A549 (cell line): ENCODE results near the gene MUC21. TPM values are rescaled to one million over a fixed set of nuclear protein-coding genes. Genes with fewer than 3 reads are reported as not detected.

Source experiments
- ATAC-seq, 2 experiments: fragments of 200-7000 bp in 1 of 2; fragments of >200 bp in 1 of 2; cut with Nextera tagmentation in 1 of 2; cut with Tn5 transposase in 1 of 2; 3 replicates each; pipeline versions ENCODE4 v1.8.0 to v1.9.1; 2018 to 2020; ENCODE audit warnings: mild to moderate bottlenecking in 1 of 2, moderate library complexity in 1 of 2
- CTCF ChIA-PET: fragments of 300-600 bp; sonication (Branson Sonifier 250); formaldehyde crosslinking; extraction: SDS; loops from one replicate; lab custom pipeline; 2021; ENCODE audit warnings: antibody characterized with exemption, inconsistent platforms; lab: Yijun Ruan, JAX
- POLR2A ChIA-PET: fragments of 350-600 bp; formaldehyde crosslinking; extraction: SDS; loops from one replicate; lab custom pipeline; 2021; ENCODE audit warnings: antibody characterized with exemption, inconsistent platforms; lab: Yijun Ruan, JAX
- DNase-seq, 2 experiments: peaks; one replicate each; pipeline versions ENCODE4 v3.0.0 to v3.0.0-alpha.2; 2011 to 2016; ENCODE audit warnings: low read depth in 1 of 2, low spot score in 1 of 2
- FAIRE-seq: peaks from 2 replicates; lab custom pipeline; 2011; peaks lifted over from hg19 to GRCh38; lab: Jason Lieb, UNC
- H3K27ac ChIP-seq, 2 experiments: fragments of >200 bp; sonication (Bioruptor Twin); formaldehyde crosslinking; 3 replicates each; pipeline ENCODE4 v1.5.1; 2016 to 2017
- H3K4me1 ChIP-seq: fragments of >200 bp; sonication (Bioruptor Twin); formaldehyde crosslinking; 3 replicates; pipeline ENCODE4 v1.6.1; 2016
- H3K4me2 ChIP-seq: fragments of >200 bp; sonication (Bioruptor Twin); formaldehyde crosslinking; 3 replicates; pipeline ENCODE4 v1.6.1; 2016
- H3K4me3 ChIP-seq: fragments of >200 bp; sonication (Bioruptor Twin); formaldehyde crosslinking; 3 replicates; pipeline ENCODE4 v1.5.1; 2016
- H3K9me3 ChIP-seq: fragments of >200 bp; sonication (Bioruptor Twin); formaldehyde crosslinking; 3 replicates; pipeline ENCODE4 v1.6.1; 2016
- ATOH8 ChIP-seq: fragments of 250-450 bp; sonication (Bioruptor Pico); IDR thresholded peaks from 2 replicates; pipeline ENCODE4 v1.5.0; 2020; ENCODE audit warnings: low read depth, mild to moderate bottlenecking, moderate library complexity
- BHLHE40 ChIP-seq: IDR thresholded peaks from 2 replicates; pipeline ENCODE4 v1.6.1; 2012; ENCODE audit warnings: low read depth, low read length, inconsistent platforms
- CEBPB ChIP-seq, 2 experiments: fragments of >200 bp in 1 of 2; sonication (Bioruptor Twin) in 1 of 2; formaldehyde crosslinking in 1 of 2; IDR thresholded peaks; 2 replicates each; pipeline ENCODE4 v1.6.1; 2012 to 2016
- CHD2 ChIP-seq: fragments of 150-350 bp; IDR thresholded peaks from 2 replicates; pipeline ENCODE4 v1.6.1; 2014; ENCODE audit warnings: low read length; ENCODE audit not compliant: partially characterized antibody
- EHMT2 ChIP-seq: fragments of 200-600 bp; sonication (generic); IDR thresholded peaks from 2 replicates; pipeline ENCODE4 v1.6.1; 2016; ENCODE audit warnings: antibody characterized with exemption, low read depth, mild to moderate bottlenecking, moderate library complexity
- EP300 ChIP-seq, 2 experiments: fragments of >200 bp; sonication (Bioruptor Twin); formaldehyde crosslinking; IDR thresholded peaks; 2 replicates in 1 of 2; 3 replicates in 1 of 2; pipeline ENCODE4 v1.6.1; 2016 to 2017
- FOSL2 ChIP-seq, 2 experiments: fragments of 450-650 bp in 1 of 2; fragments of >200 bp in 1 of 2; sonication (Bioruptor Twin) in 1 of 2; formaldehyde crosslinking; IDR thresholded peaks; 2 replicates each; pipeline versions ENCODE4 v1.5.0 to v1.6.1; 2016 to 2020; ENCODE audit warnings: mild to moderate bottlenecking in 1 of 2, moderate library complexity in 1 of 2
- HEYL ChIP-seq: fragments of 250-450 bp; sonication (Bioruptor Pico); IDR thresholded peaks from 2 replicates; pipeline ENCODE4 v1.8.0; 2021; ENCODE audit warnings: mild to moderate bottlenecking, moderate library complexity
- HMGXB4 ChIP-seq: fragments of 250-450 bp; sonication (Bioruptor Pico); IDR thresholded peaks from 2 replicates; pipeline ENCODE4 v1.5.0; 2021; ENCODE audit warnings: mild to moderate bottlenecking, moderate library complexity, borderline replicate concordance
- HOXA7 ChIP-seq: fragments of 250-450 bp; sonication (Bioruptor Pico); IDR thresholded peaks from 2 replicates; pipeline ENCODE4 v1.5.0; 2020; ENCODE audit warnings: mild to moderate bottlenecking, moderate library complexity
- HOXB5 ChIP-seq: fragments of 250-450 bp; sonication (Bioruptor Pico); IDR thresholded peaks from 2 replicates; pipeline ENCODE4 v1.5.0; 2020; ENCODE audit warnings: mild to moderate bottlenecking, moderate library complexity
- KDM5A ChIP-seq: fragments of 200-600 bp; sonication (generic); IDR thresholded peaks from 2 replicates; pipeline ENCODE4 v1.6.1; 2016; ENCODE audit warnings: antibody characterized with exemption, mild to moderate bottlenecking
- MAFK ChIP-seq: fragments of 450-650 bp; IDR thresholded peaks from 2 replicates; pipeline ENCODE4 v1.6.1; 2014; ENCODE audit not compliant: partially characterized antibody
- MYC ChIP-seq: IDR thresholded peaks from 2 replicates; pipeline ENCODE4 v1.6.1; 2012; ENCODE audit warnings: mild to moderate bottlenecking, inconsistent platforms, low read length, improper control_type of control experiment, borderline replicate concordance
- NPAS2 ChIP-seq: fragments of 250-450 bp; sonication (Bioruptor Pico); IDR thresholded peaks from 2 replicates; pipeline ENCODE4 v1.8.0; 2022; ENCODE audit warnings: mild to moderate bottlenecking, moderate library complexity, borderline replicate concordance
- NR3C1 ChIP-seq: fragments of >200 bp; sonication (Bioruptor Twin); formaldehyde crosslinking; IDR thresholded peaks from 3 replicates; pipeline ENCODE4 v1.6.1; 2017
- PHF8 ChIP-seq: fragments of 200-600 bp; sonication (generic); IDR thresholded peaks from 2 replicates; pipeline ENCODE4 v1.6.1; 2016; ENCODE audit warnings: low read depth, mild to moderate bottlenecking, antibody characterized with exemption, moderate library complexity, borderline replicate concordance
- POLR2AphosphoS2 ChIP-seq: conservative IDR thresholded peaks from 2 replicates; pipeline ENCODE4 v1.6.1; 2012; ENCODE audit warnings: low read length, improper control_type of control experiment, inconsistent platforms
- RCOR1 ChIP-seq: fragments of 150-350 bp; IDR thresholded peaks from 2 replicates; pipeline ENCODE4 v1.6.1; 2014; ENCODE audit warnings: antibody characterized with exemption, low read length, low read depth
- SMC3 ChIP-seq: fragments of >200 bp; sonication (Bioruptor Twin); formaldehyde crosslinking; IDR thresholded peaks from 3 replicates; pipeline ENCODE4 v1.6.1; 2018; ENCODE audit warnings: inconsistent platforms
- WGBS: methylation state at CpG from one replicate; pipeline ENCODE4 v1.1.6; 2017; ENCODE audit errors: missing lambda C conversion rate; 5-methylcytosine and 5-hydroxymethylcytosine counted together
- polyA plus RNA-seq, 4 experiments: library from polyadenylated mRNA; depleted of rRNA in 3 of 4; stranded (reverse); fragments of >200 nt; fragmentation: RNase III in 1 of 4; extraction: RNeasy Plus Mini Kit Qiagen cat#74134 plus additional on column Dnase treatment in 1 of 4; gene quantifications; 2 replicates in 3 of 4; 3 replicates in 1 of 4; pipeline ENCODE4 v1.2.3, GENCODE V29; 2011 to 2017
- TF ChIP-seq, protein P1 (sequence below): fragments of 450-650 bp; IDR thresholded peaks from 2 replicates; pipeline ENCODE4 v1.6.1; 2014; ENCODE audit warnings: antibody characterized with exemption

Gene MUC21
- polyA plus RNA-seq, 2 of the 4 experiments (the other 2 are of a cell fraction): not detected

- Histone ChIP-seq H3K4me3 (no peak overlapping the region), H3K4me1 (peaks cover 5% of the 10 kb centered on the region; the same call in 2 of the 3 replicates), H3K27ac (no peak overlapping the region; a peak in 1 of 6 replicates), H3K4me2 (no peak overlapping the region), H3K9me3 (no peaks in the 10 kb centered on the region)
- ATAC-seq (no peak), DNase-seq (no peak), FAIRE-seq (no peak)
- ChIA-PET POLR2A (no interaction called here), CTCF (no interaction called here)
- TF ChIP-seq CEBPB (IDR thresholded peaks at IDR 0.05) (no peak), NPAS2 (CRISPR knock-in tag) (no peak), HMGXB4 (CRISPR knock-in tag) (no peak), SMC3 (no peak), MYC (no peak), HOXB5 (CRISPR knock-in tag) (no peak), ATOH8 (CRISPR knock-in tag) (no peak), NR3C1 (no peak), MAFK (no peak)
- TF ChIP-seq, protein P1, sequence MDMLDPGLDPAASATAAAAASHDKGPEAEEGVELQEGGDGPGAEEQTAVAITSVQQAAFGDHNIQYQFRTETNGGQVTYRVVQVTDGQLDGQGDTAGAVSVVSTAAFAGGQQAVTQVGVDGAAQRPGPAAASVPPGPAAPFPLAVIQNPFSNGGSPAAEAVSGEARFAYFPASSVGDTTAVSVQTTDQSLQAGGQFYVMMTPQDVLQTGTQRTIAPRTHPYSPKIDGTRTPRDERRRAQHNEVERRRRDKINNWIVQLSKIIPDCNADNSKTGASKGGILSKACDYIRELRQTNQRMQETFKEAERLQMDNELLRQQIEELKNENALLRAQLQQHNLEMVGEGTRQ: no peak
- WGBS: 92% methylated on average over 8 of the region's 13 CpGs
Observed at GRCh38 chr6:31001281-31001888, 17.9 kb downstream of the MUC21 start.

DNA sequence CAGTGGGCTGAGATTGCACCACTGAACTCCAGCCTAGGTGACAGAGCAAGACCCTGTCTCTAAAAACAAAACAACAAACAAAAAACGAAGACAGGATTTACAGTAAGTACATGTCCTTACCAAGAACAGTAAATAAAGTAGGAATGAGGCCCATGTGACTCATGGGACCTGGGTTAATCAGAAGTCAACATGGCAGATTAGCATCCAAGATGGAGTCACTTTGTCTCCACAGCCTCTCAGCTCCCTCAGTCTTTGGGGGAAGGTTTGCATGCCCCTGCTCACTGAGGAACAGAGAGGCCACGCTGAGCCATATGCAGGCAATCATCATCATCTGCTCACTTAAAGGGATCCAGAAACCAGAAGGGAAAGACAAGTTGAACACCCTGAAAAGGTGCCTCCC is 19.0 kb downstream of the MUC21 start:
- peaks cover 9% of the 10 kb centered on the region for H3K4me1 ChIP-seq
- ChIA-PET CTCF (interaction anchor here (0.6 kb wide), 1 partner anchor 12 kb away, joined by 3 read pairs; no protein-coding TSS in a partner anchor), POLR2A (no interaction called here)
- FAIRE-seq: no peak
- H3K9me3 ChIP-seq: no peaks in the 10 kb centered on the region
- no peak for ATAC-seq
- H3K27ac ChIP-seq: no peak overlapping the region; a peak in 1 of 6 replicates
- no peak overlapping the region for H3K4me2 ChIP-seq
- no peak for TF ChIP-seq POLR2AphosphoS2
- TF ChIP-seq FOSL2 (IDR thresholded peaks at IDR 0.05): no peak
- no peak for TF ChIP-seq FOSL2 (CRISPR knock-in tag; IDR thresholded peaks at IDR 0.05)
- no peak for TF ChIP-seq HOXA7 (CRISPR knock-in tag)
- TF ChIP-seq PHF8: no peak
- no peak for TF ChIP-seq NR3C1
- no peak for TF ChIP-seq HEYL (CRISPR knock-in tag)
- no peak for TF ChIP-seq BHLHE40
- TF ChIP-seq EHMT2: no peak
- TF ChIP-seq RCOR1: no peak
- no peak for TF ChIP-seq CHD2
- no peak for TF ChIP-seq EP300 (IDR thresholded peaks at IDR 0.05)
- no peak for TF ChIP-seq KDM5A
- no peak overlapping the region for H3K4me3 ChIP-seq
- DNase-seq: no peak
- 39% methylated on average over 2 of the region's 2 CpGs for WGBS
